ENCODE data around the gene ECHS1. TPM values are rescaled to one million over a fixed set of nuclear protein-coding genes. Genes with fewer than 3 reads are reported as not detected.

Gene ECHS1
- total and polyA plus RNA-seq, 2 donors (not counting 1 experiment from before 2014, with no cell fraction given) = 19.3 to 29.5 TPM

DNA sequence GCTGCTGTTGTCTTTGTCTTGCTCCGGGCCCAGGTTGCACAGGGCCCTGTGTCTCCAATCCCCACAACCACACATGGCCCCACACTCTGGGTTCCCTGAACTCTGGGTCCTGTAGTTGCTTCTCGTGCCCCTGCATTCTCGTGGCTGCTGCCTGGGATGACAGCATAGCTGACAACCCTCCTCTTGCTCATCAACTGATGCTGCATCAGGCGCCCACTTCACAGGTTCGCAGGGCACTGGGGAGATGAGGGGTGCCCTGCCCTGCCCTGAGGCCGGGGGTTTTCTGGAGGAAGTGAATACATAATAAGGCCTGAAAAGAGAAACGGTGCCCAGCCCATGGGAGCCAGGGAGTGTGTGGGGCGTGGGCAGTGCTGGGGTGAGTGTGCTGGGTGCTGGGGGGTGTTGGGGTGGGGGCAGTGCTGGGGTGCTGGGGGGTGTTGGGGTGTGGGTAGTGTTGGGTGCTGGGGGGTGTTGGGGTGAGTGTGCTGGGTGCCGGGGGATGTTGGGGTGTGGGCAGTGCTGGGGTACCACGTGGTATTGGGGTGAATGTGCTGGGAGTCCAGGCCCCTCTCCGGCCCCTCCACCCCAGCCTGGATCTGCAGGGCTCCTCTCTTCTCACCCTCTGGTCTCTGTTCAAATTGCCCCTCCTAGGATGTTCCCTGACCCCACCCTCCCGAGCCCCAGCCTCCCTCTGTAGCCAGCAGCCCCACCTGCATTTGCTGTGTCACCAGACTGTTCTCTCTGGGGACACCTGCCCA lies 18.8 kb upstream of the ECHS1 start:
- 47% methylated on average over 6 of the region's 12 CpGs for WGBS (ENCODE audit: insufficient coverage)
- Histone ChIP-seq H3K4me2 (replicated peaks; ENCODE audit: low read depth, low read length, poor library complexity, severe bottlenecking) (peak overlapping the region; percentile 83), H2AFZ (ENCODE audit: insufficient read depth, low read depth, low read length, poor library complexity, severe bottlenecking) (peak overlapping the region; percentile 6), H3K27me3 (replicated peaks in 1 of 4; ENCODE audit: control extremely low read depth in 1 of 4, control insufficient read depth in 3 of 4, insufficient read depth in 4 of 4, low read length in 3 of 4) (no peaks in the 10 kb centered on the region), H3K36me3 (replicated peaks in 1 of 2; ENCODE audit: control extremely low read depth in 1 of 2, control insufficient read depth in 1 of 2, extremely low read depth in 1 of 2, insufficient read depth in 2 of 2, low read length in 1 of 2) (peaks cover 0 to 18% of the 10 kb centered on the region in 2 experiments), H3K9me3 (ENCODE audit: control extremely low read depth in 1 of 3, control insufficient read depth in 2 of 3, insufficient read depth in 1 of 3, low read length in 2 of 3) (no peaks in the 10 kb centered on the region), H3K79me2 (ENCODE audit: control insufficient read depth, insufficient read depth, low read length) (peaks cover 23% of the 10 kb centered on the region), H3K4me1 (ENCODE audit: control insufficient read depth in 2 of 2, insufficient read depth in 2 of 2, low read length in 2 of 2) (peaks cover 58 to 72% of the 10 kb centered on the region in 2 donors), H3K27ac (ENCODE audit: low read length in 2 of 2) (peak overlapping the region; percentile 77 to 81), H3K4me3 (ENCODE audit: control extremely low read depth in 1 of 5, extremely low read depth in 1 of 5, insufficient read depth in 1 of 5, low read depth in 2 of 5, low read length in 4 of 5) (peak overlapping the region in 3 of 5 experiments; percentile 1 to 38 (median 15)), H3K9ac (ENCODE audit: low read length) (peak overlapping the region; percentile 23), H4K20me1 (ENCODE audit: control insufficient read depth, insufficient read depth, low read length, poor library complexity, severe bottlenecking) (no peaks in the 10 kb centered on the region)
- Mint-ChIP-seq H3K27ac (peak overlapping the region; percentile 92), H3K4me1 (peaks cover 65% of the 10 kb centered on the region), H3K4me3 (peak overlapping the region; percentile 77), H3K27me3 (no peaks in the 10 kb centered on the region), H3K9me3 (ENCODE audit: insufficient read depth) (no peaks in the 10 kb centered on the region)
- peak; percentile 71 for DNase-seq
- ATAC-seq (ENCODE audit: low read depth) = no peak
- TF ChIP-seq, protein P1, sequence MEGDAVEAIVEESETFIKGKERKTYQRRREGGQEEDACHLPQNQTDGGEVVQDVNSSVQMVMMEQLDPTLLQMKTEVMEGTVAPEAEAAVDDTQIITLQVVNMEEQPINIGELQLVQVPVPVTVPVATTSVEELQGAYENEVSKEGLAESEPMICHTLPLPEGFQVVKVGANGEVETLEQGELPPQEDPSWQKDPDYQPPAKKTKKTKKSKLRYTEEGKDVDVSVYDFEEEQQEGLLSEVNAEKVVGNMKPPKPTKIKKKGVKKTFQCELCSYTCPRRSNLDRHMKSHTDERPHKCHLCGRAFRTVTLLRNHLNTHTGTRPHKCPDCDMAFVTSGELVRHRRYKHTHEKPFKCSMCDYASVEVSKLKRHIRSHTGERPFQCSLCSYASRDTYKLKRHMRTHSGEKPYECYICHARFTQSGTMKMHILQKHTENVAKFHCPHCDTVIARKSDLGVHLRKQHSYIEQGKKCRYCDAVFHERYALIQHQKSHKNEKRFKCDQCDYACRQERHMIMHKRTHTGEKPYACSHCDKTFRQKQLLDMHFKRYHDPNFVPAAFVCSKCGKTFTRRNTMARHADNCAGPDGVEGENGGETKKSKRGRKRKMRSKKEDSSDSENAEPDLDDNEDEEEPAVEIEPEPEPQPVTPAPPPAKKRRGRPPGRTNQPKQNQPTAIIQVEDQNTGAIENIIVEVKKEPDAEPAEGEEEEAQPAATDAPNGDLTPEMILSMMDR (IDR thresholded peaks at IDR 0.05) = no peak
- no peak for TF ChIP-seq EZH2 (IDR thresholded peaks at IDR 0.05; ENCODE audit: borderline replicate concordance, insufficient read depth, low read depth, low read length, poor library complexity, severe bottlenecking)
- intact Hi-C loops (cut with micrococcal nuclease) = loop anchor here (5.0 kb wide), 1 partner anchor 115 kb away; the partner anchor contains the start of gene ADAM8
- ChIA-PET POLR2A (interaction anchor here (0.7 to 2.6 kb wide), 3 partner anchors 11 to 815 kb away, joined by 5 to 12 read pairs (median 11); partner anchors contain the start of gene FUOM), CTCF (interaction anchor here (0.9 to 3.9 kb wide), 4 partner anchors 14 to 62 kb away, joined by 3 to 13 read pairs (median 9); no protein-coding TSS in a partner anchor)

All from B cell (primary cell).